ENCODE results near the gene DENND6B. TPM values are rescaled to one million over a fixed set of nuclear protein-coding genes. Genes with fewer than 3 reads are reported as not detected.
A peak's percentile ranks its signal among the peaks of the same experiment; 100 is the strongest.

Gene DENND6B
- total RNA-seq, 1 experiment from 2014 or later, result 11.0 TPM

DNA sequence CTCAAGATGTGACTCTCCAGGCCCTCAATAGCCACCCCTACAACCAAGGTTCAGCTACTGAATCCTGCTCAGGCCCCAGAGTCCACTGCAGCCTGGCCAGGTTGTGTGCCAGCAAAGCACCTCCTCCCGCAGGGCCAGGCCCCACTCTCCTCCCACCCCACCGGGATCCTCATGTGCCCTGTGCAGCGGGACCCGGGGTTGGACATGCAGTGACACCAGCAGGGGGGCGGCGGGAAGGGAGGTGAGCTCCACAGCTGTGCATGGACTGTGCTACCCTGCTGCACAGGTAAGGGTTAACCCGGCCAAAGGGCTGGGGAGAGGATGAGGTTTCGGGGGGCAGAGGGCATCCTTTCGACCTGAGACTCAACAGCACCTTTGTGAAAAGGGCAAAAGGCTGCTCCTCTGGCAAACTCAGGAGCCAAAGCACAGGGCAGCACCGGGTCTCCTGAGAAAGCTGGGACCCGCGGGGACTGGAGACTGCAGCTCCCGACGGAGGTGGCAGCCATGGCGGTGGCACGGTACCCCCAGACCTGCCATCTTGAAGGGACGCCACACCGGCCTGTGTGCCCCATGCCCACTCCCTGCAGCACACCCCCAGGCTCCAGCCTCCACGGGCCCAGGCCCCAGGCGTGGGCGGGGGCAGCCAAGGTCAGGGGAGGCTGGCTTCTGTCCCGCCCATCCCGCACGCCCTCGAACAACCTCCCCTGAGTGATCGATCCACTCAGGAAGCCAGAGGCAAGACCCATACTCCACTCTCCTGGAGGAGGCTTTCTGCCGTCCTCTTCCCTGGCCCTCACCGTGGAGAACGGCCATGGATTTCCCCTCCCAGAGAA is 29.9 kb downstream of the DENND6B start:
- Histone ChIP-seq H3K27me3 (ENCODE audit: insufficient read depth, low read length) (no peaks in the 10 kb centered on the region), H3K79me2 (ENCODE audit: insufficient read depth, low read length) (peaks cover 99% of the 10 kb centered on the region), H4K20me1 (ENCODE audit: insufficient read depth) (no peaks in the 10 kb centered on the region), H3K4me2 (ENCODE audit: low read length) (peak overlapping the region; percentile 98), H3K36me3 (ENCODE audit: control insufficient read depth in 1 of 2, insufficient read depth in 2 of 2, low read length in 2 of 2) (peaks cover 0 to 7% of the 10 kb centered on the region in 2 experiments; a peak in 2 of 4 replicates), H3K9me2 (ENCODE audit: insufficient read depth) (no peaks in the 10 kb centered on the region), H3K4me1 (ENCODE audit: control insufficient read depth in 1 of 2, insufficient read depth in 2 of 2, low read length in 2 of 2) (peaks cover 65 to 96% of the 10 kb centered on the region in 2 experiments), H2AFZ (ENCODE audit: low read depth, low read length, poor library complexity, severe bottlenecking) (no peak overlapping the region), H3K4me3 (replicated peaks in 1 of 2; ENCODE audit: low read depth in 1 of 2, low read length in 2 of 2) (no peak overlapping the region), H3K9ac (ENCODE audit: low read length) (peak overlapping the region; percentile 28; the same call in 1 of the 2 replicates), H3K27ac (ENCODE audit: low read depth, low read length) (peak overlapping the region; percentile 95), H3K9me3 (ENCODE audit: control insufficient read depth in 1 of 2, insufficient read depth in 1 of 2, low read depth in 1 of 2, low read length in 2 of 2) (no peaks in the 10 kb centered on the region)
- ChIA-PET POLR2A (interaction anchor here (0.6 kb wide), 1 partner anchor 260 kb away, joined by 3 read pairs; no protein-coding TSS in a partner anchor), RAD21 (ENCODE audit: low non-redundant PET in 1 of 2, low total read pairs in 2 of 2, uncharacterized antibody in 2 of 2, unreplicated experiment in 2 of 2) (interaction anchor here in 1 of 2 experiments (0.7 kb wide), 1 partner anchor 60 kb away, joined by 3 read pairs; no protein-coding TSS in a partner anchor), CTCF (interaction anchor here (0.6 kb wide), 1 partner anchor 46 kb away, joined by 3 read pairs; the partner anchor contains the start of gene PPP6R2)
- BruUV-seq (replicated peaks), result no TSS peak
- TF ChIP-seq EGR1 (IDR thresholded peaks at IDR 0.05; ENCODE audit: low read depth) (no peak), EZH2 (IDR thresholded peaks at IDR 0.05) (no peak), SRF (IDR thresholded peaks at IDR 0.05; ENCODE audit: low read depth) (no peak), SP1 (IDR thresholded peaks at IDR 0.05; ENCODE audit: low read depth) (no peak), RAD21 (IDR thresholded peaks at IDR 0.05; ENCODE audit: low read depth) (no peak), ELF1 (IDR thresholded peaks at IDR 0.05; ENCODE audit: borderline replicate concordance, low read depth) (no peak), JUND (IDR thresholded peaks at IDR 0.05) (no peak), SIN3A (IDR thresholded peaks at IDR 0.05; ENCODE audit: low read depth) (no peak), CEBPB (IDR thresholded peaks at IDR 0.05; ENCODE audit: low read depth) (no peak), ZNF274 (IDR thresholded peaks at IDR 0.05; ENCODE audit: low read depth, low read length) (no peak), FOSL1 (IDR thresholded peaks at IDR 0.05; ENCODE audit: low read depth) (no peak), EZH2phosphoT487 (IDR thresholded peaks at IDR 0.05; ENCODE audit: borderline replicate concordance) (no peak), TCF7L2 (IDR thresholded peaks at IDR 0.05; ENCODE audit: borderline replicate concordance, extremely low read depth, insufficient read depth, insufficient read length) (no peak), CBX3 (IDR thresholded peaks at IDR 0.05; ENCODE audit: low read depth) (no peak)
- TF ChIP-seq, protein P1, sequence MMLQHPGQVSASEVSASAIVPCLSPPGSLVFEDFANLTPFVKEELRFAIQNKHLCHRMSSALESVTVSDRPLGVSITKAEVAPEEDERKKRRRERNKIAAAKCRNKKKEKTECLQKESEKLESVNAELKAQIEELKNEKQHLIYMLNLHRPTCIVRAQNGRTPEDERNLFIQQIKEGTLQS (IDR thresholded peaks at IDR 0.05), result no peak
- TF ChIP-seq, protein P2, sequence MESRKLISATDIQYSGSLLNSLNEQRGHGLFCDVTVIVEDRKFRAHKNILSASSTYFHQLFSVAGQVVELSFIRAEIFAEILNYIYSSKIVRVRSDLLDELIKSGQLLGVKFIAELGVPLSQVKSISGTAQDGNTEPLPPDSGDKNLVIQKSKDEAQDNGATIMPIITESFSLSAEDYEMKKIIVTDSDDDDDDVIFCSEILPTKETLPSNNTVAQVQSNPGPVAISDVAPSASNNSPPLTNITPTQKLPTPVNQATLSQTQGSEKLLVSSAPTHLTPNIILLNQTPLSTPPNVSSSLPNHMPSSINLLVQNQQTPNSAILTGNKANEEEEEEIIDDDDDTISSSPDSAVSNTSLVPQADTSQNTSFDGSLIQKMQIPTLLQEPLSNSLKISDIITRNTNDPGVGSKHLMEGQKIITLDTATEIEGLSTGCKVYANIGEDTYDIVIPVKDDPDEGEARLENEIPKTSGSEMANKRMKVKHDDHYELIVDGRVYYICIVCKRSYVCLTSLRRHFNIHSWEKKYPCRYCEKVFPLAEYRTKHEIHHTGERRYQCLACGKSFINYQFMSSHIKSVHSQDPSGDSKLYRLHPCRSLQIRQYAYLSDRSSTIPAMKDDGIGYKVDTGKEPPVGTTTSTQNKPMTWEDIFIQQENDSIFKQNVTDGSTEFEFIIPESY (IDR thresholded peaks at IDR 0.05; ENCODE audit: extremely low read depth, insufficient replicate concordance, low read length), result no peak
- TF ChIP-seq, protein P3, sequence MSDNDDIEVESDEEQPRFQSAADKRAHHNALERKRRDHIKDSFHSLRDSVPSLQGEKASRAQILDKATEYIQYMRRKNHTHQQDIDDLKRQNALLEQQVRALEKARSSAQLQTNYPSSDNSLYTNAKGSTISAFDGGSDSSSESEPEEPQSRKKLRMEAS (IDR thresholded peaks at IDR 0.05), result no peak
- intact Hi-C loops (cut with micrococcal nuclease), result no loop called here
- no peak for DNase-seq (ENCODE audit: low read depth, low spot score)
- no peak for ATAC-seq
